Measurements from ENCODE around the gene COX4I1.
"Not testable (repeated sequence)": the region's sequence is repeated elsewhere in the genome, so short reads cannot be mapped to it uniquely, and the experiment has no call there.

Gene COX4I1

GRCh38 chr16:85805442-85806045 lies 6.0 kb downstream of the COX4I1 start:
- peaks cover 2% of the 10 kb centered on the region for H3K9me3 ChIP-seq (ENCODE audit: insufficient read depth, low read depth, low read length)
- no peak overlapping the region for H2AFZ ChIP-seq (ENCODE audit: insufficient read depth, low read length, poor library complexity)
- no peak overlapping the region for H2BK12ac ChIP-seq (ENCODE audit: low read length)
- no peak overlapping the region for H3K9ac ChIP-seq (ENCODE audit: low read length)
- H3K79me2 ChIP-seq (ENCODE audit: control insufficient read depth, insufficient read depth, low read length, poor library complexity) = peaks cover under 1% of the 10 kb centered on the region
- no peak overlapping the region for H2AK5ac ChIP-seq (ENCODE audit: low read length)
- no peak overlapping the region for H2BK5ac ChIP-seq (ENCODE audit: low read depth, low read length, poor library complexity)
- H3K4me1 ChIP-seq (ENCODE audit: control insufficient read depth in 1 of 2, insufficient read depth in 2 of 2, low read length in 2 of 2) = peaks cover 0 to 2% of the 10 kb centered on the region in 2 experiments
- no peak overlapping the region for H4K91ac ChIP-seq (ENCODE audit: low read depth, low read length)
- H3K4me2 ChIP-seq (ENCODE audit: low read length) = no peak overlapping the region
- H3K23ac ChIP-seq (ENCODE audit: low read length) = no peak overlapping the region
- H2BK120ac ChIP-seq (ENCODE audit: insufficient read depth, low read length, poor library complexity) = no peak overlapping the region
- H4K12ac ChIP-seq (ENCODE audit: low read depth, low read length) = no peak overlapping the region
- WGBS (ENCODE audit: extremely low coverage, insufficient coverage, insufficient read length) = no CpG with 5 or more reads among the region's 18 CpGs
- no peaks in the 10 kb centered on the region for H3K79me1 ChIP-seq (ENCODE audit: low read length)
- no peak overlapping the region for H3K27ac ChIP-seq (ENCODE audit: low read depth, low read length)
- no peak overlapping the region for H3K18ac ChIP-seq (ENCODE audit: low read length)
- H4K8ac ChIP-seq (ENCODE audit: low read depth, low read length) = no peak overlapping the region
- no peak overlapping the region for H3K4me3 ChIP-seq (ENCODE audit: low read depth, low read length)
- no peak for DNase-seq
- no peaks in the 10 kb centered on the region for H3K27me3 ChIP-seq (ENCODE audit: insufficient read depth, low read length)
- peaks cover 32 to 50% of the 10 kb centered on the region in 2 experiments for H3K36me3 ChIP-seq (ENCODE audit: control insufficient read depth in 1 of 2, insufficient read depth in 2 of 2, low read length in 2 of 2)
- H3K4ac ChIP-seq (ENCODE audit: low read depth, low read length) = no peak overlapping the region
- H3K14ac ChIP-seq (ENCODE audit: low read length) = no peak overlapping the region

- Histone ChIP-seq H4K12ac (ENCODE audit: low read depth, low read length) (no peak overlapping the region), H2AK5ac (ENCODE audit: low read length) (no peak overlapping the region), H3K36me3 (ENCODE audit: control insufficient read depth in 1 of 2, insufficient read depth in 2 of 2, low read length in 2 of 2) (peaks cover 32 to 47% of the 10 kb centered on the region in 2 experiments), H3K79me2 (ENCODE audit: control insufficient read depth, insufficient read depth, low read length, poor library complexity) (no peaks in the 10 kb centered on the region), H2BK120ac (ENCODE audit: insufficient read depth, low read length, poor library complexity) (no peak overlapping the region), H3K18ac (ENCODE audit: low read length) (no peak overlapping the region), H3K9ac (ENCODE audit: low read length) (no peak overlapping the region), H3K27me3 (ENCODE audit: insufficient read depth, low read length) (no peaks in the 10 kb centered on the region), H3K9me3 (ENCODE audit: insufficient read depth, low read depth, low read length) (peaks cover 2% of the 10 kb centered on the region), H3K4ac (ENCODE audit: low read depth, low read length) (no peak overlapping the region), H4K8ac (ENCODE audit: low read depth, low read length) (no peak overlapping the region), H2BK5ac (ENCODE audit: low read depth, low read length, poor library complexity) (no peak overlapping the region), H3K23ac (ENCODE audit: low read length) (no peak overlapping the region), H4K91ac (ENCODE audit: low read depth, low read length) (no peak overlapping the region), H3K79me1 (ENCODE audit: low read length) (no peaks in the 10 kb centered on the region), H2AFZ (ENCODE audit: insufficient read depth, low read length, poor library complexity) (no peak overlapping the region), H3K4me3 (ENCODE audit: low read depth, low read length) (no peak overlapping the region), H3K4me2 (ENCODE audit: low read length) (no peak overlapping the region), H3K27ac (ENCODE audit: low read depth, low read length) (no peak overlapping the region), H3K4me1 (ENCODE audit: control insufficient read depth in 1 of 2, insufficient read depth in 2 of 2, low read length in 2 of 2) (no peaks in the 10 kb centered on the region), H2BK12ac (ENCODE audit: low read length) (no peak overlapping the region), H3K14ac (ENCODE audit: low read length) (no peak overlapping the region)
- no peak for DNase-seq
- no CpG with 5 or more reads among the region's 11 CpGs for WGBS (ENCODE audit: extremely low coverage, insufficient coverage, insufficient read length)
These were observed 7.0 kb downstream of the COX4I1 start for GRCh38 chr16:85806539-85806938.

GRCh38 chr16:85807340-85807739 lies 7.8 kb downstream of the COX4I1 start:
- not testable (repeated sequence) for H3K18ac ChIP-seq (ENCODE audit: low read length); H2BK12ac ChIP-seq (ENCODE audit: low read length); H3K27me3 ChIP-seq (ENCODE audit: insufficient read depth, low read length); H2AK5ac ChIP-seq (ENCODE audit: low read length); H2AFZ ChIP-seq (ENCODE audit: insufficient read depth, low read length, poor library complexity); H3K14ac ChIP-seq (ENCODE audit: low read length); H3K27ac ChIP-seq (ENCODE audit: low read depth, low read length); H3K79me1 ChIP-seq (ENCODE audit: low read length); H3K4ac ChIP-seq (ENCODE audit: low read depth, low read length); H4K91ac ChIP-seq (ENCODE audit: low read depth, low read length); H3K23ac ChIP-seq (ENCODE audit: low read length); H3K4me3 ChIP-seq (ENCODE audit: low read depth, low read length); H3K9me3 ChIP-seq (ENCODE audit: insufficient read depth, low read depth, low read length); H3K9ac ChIP-seq (ENCODE audit: low read length); H2BK5ac ChIP-seq (ENCODE audit: low read depth, low read length, poor library complexity); H2BK120ac ChIP-seq (ENCODE audit: insufficient read depth, low read length, poor library complexity); H3K79me2 ChIP-seq (ENCODE audit: control insufficient read depth, insufficient read depth, low read length, poor library complexity); H3K4me1 ChIP-seq (ENCODE audit: control insufficient read depth in 1 of 2, insufficient read depth in 2 of 2, low read length in 2 of 2); H4K8ac ChIP-seq (ENCODE audit: low read depth, low read length); H3K4me2 ChIP-seq (ENCODE audit: low read length); DNase-seq; H4K12ac ChIP-seq (ENCODE audit: low read depth, low read length)
- peaks cover 26 to 39% of the 10 kb centered on the region in 2 experiments for H3K36me3 ChIP-seq (ENCODE audit: control insufficient read depth in 1 of 2, insufficient read depth in 2 of 2, low read length in 2 of 2)
- WGBS (ENCODE audit: extremely low coverage, insufficient coverage, insufficient read length) = no CpG with 5 or more reads among the region's 6 CpGs

- not testable (repeated sequence) for H2AFZ ChIP-seq (ENCODE audit: insufficient read depth, low read length, poor library complexity); H2BK5ac ChIP-seq (ENCODE audit: low read depth, low read length, poor library complexity); H2BK120ac ChIP-seq (ENCODE audit: insufficient read depth, low read length, poor library complexity); H4K91ac ChIP-seq (ENCODE audit: low read depth, low read length); H3K14ac ChIP-seq (ENCODE audit: low read length); H3K79me2 ChIP-seq (ENCODE audit: control insufficient read depth, insufficient read depth, low read length, poor library complexity); H3K79me1 ChIP-seq (ENCODE audit: low read length); H3K4me1 ChIP-seq (ENCODE audit: control insufficient read depth in 1 of 2, insufficient read depth in 2 of 2, low read length in 2 of 2); H4K12ac ChIP-seq (ENCODE audit: low read depth, low read length); H3K9ac ChIP-seq (ENCODE audit: low read length); H4K8ac ChIP-seq (ENCODE audit: low read depth, low read length); H3K9me3 ChIP-seq (ENCODE audit: insufficient read depth, low read depth, low read length); DNase-seq; H2BK12ac ChIP-seq (ENCODE audit: low read length); H3K18ac ChIP-seq (ENCODE audit: low read length); H3K27ac ChIP-seq (ENCODE audit: low read depth, low read length); H3K27me3 ChIP-seq (ENCODE audit: insufficient read depth, low read length); H3K4ac ChIP-seq (ENCODE audit: low read depth, low read length); H2AK5ac ChIP-seq (ENCODE audit: low read length); H3K4me2 ChIP-seq (ENCODE audit: low read length); H3K4me3 ChIP-seq (ENCODE audit: low read depth, low read length); H3K23ac ChIP-seq (ENCODE audit: low read length)
- H3K36me3 ChIP-seq (ENCODE audit: control insufficient read depth in 1 of 2, insufficient read depth in 2 of 2, low read length in 2 of 2) = peaks cover 24 to 36% of the 10 kb centered on the region in 2 experiments
- WGBS (ENCODE audit: extremely low coverage, insufficient coverage, insufficient read length) = no CpG with 5 or more reads among the region's 27 CpGs
These were observed 8.6 kb downstream of the COX4I1 start for GRCh38 chr16:85808104-85808503.
